HEK293 (cell line): ENCODE data around the gene MRPL4.
A peak's percentile ranks its signal among the peaks of the same experiment; 100 is the strongest.

Experiments used
- CTCF ChIA-PET: fragments of 350-600 bp; formaldehyde crosslinking; extraction: SDS; loops from one replicate; lab custom pipeline; 2021; ENCODE audit warnings: antibody characterized with exemption; lab: Yijun Ruan, JAX
- POLR2A ChIA-PET: fragments of 300-600 bp; formaldehyde crosslinking; extraction: SDS; loops from one replicate; lab custom pipeline; 2020; ENCODE audit warnings: antibody characterized with exemption, inconsistent platforms; lab: Yijun Ruan, JAX
- H3K27ac ChIP-seq: fragments of 200-500 bp; sonication (Bioruptor generic); 2 replicates; pipeline ENCODE4 v1.5.1; 2014; ENCODE audit warnings: low read depth, low read length, control low read depth, inconsistent platforms; ENCODE audit errors: extremely low read depth
- H3K36me3 ChIP-seq, 2 experiments: fragments of 200-500 bp in 1 of 2; sonication (Bioruptor generic) in 1 of 2; 1 replicate in 1 of 2; 2 replicates in 1 of 2; pipeline ENCODE4 v1.5.1; 2014 to 2017; ENCODE audit warnings: inconsistent platforms in 2 of 2, low read length in 2 of 2; ENCODE audit not compliant: control insufficient read depth in 2 of 2, insufficient read depth in 1 of 2
- H3K4me1 ChIP-seq: fragments of 200-500 bp; sonication (Bioruptor generic); 2 replicates; pipeline ENCODE4 v1.5.1; 2014; ENCODE audit warnings: mild to moderate bottlenecking, low read length, inconsistent platforms; ENCODE audit not compliant: control insufficient read depth, insufficient read depth
- H3K4me3 ChIP-seq: 2 replicates; pipeline ENCODE4 v1.5.1; 2011; ENCODE audit warnings: low read depth, mild to moderate bottlenecking, control low read depth, low read length, moderate library complexity
- H3K9me3 ChIP-seq: fragments of 200-500 bp; sonication (Bioruptor generic); 2 replicates; pipeline ENCODE4 v1.5.1; 2014; ENCODE audit warnings: low read depth, low read length, inconsistent platforms; ENCODE audit not compliant: control insufficient read depth, insufficient read depth
- EGR2 ChIP-seq: fragments of 450-650 bp; formaldehyde crosslinking; IDR thresholded peaks from 2 replicates; pipeline ENCODE4 v1.5.1; 2016; ENCODE audit warnings: low read depth, missing biosample characterization, missing genetic modification characterization
- GLI2 ChIP-seq: fragments of 450-650 bp; formaldehyde crosslinking; IDR thresholded peaks from 2 replicates; pipeline ENCODE4; 2017; ENCODE audit warnings: missing biosample characterization, missing genetic modification characterization, low read depth, borderline replicate concordance
- KLF10 ChIP-seq: fragments of 450-650 bp; IDR thresholded peaks from 2 replicates; pipeline ENCODE4 v1.5.1; 2018; ENCODE audit warnings: missing biosample characterization, mild to moderate bottlenecking, missing genetic modification characterization
- SCRT2 ChIP-seq: fragments of 450-650 bp; formaldehyde crosslinking; IDR thresholded peaks from 2 replicates; pipeline ENCODE4 v1.5.1; 2016; ENCODE audit warnings: missing biosample characterization, missing genetic modification characterization
- SP2 ChIP-seq: fragments of 450-650 bp; formaldehyde crosslinking; IDR thresholded peaks from 2 replicates; pipeline ENCODE4 v1.5.1; 2016; ENCODE audit warnings: missing biosample characterization, missing genetic modification characterization
- ZBTB48 ChIP-seq: fragments of 450-650 bp; formaldehyde crosslinking; IDR thresholded peaks from 2 replicates; pipeline ENCODE4 v1.5.1; 2016; ENCODE audit warnings: missing biosample characterization, missing genetic modification characterization
- ZBTB8A ChIP-seq: fragments of 450-650 bp; formaldehyde crosslinking; IDR thresholded peaks from 2 replicates; pipeline ENCODE4 v1.5.1; 2016; ENCODE audit warnings: missing biosample characterization, missing genetic modification characterization
- ZFHX2 ChIP-seq: fragments of 450-650 bp; formaldehyde crosslinking; conservative IDR thresholded peaks from 2 replicates; pipeline ENCODE4 v1.5.1; 2016; ENCODE audit warnings: missing biosample characterization, missing genetic modification characterization
- ZNF112 ChIP-seq: fragments of 450-650 bp; formaldehyde crosslinking; IDR thresholded peaks from 2 replicates; pipeline ENCODE4 v1.5.0; 2017; ENCODE audit warnings: missing biosample characterization, missing genetic modification characterization
- ZNF184 ChIP-seq: fragments of 450-650 bp; IDR thresholded peaks from 2 replicates; pipeline ENCODE4 v1.5.1; 2018; ENCODE audit warnings: missing biosample characterization, mild to moderate bottlenecking, missing genetic modification characterization
- ZNF221 ChIP-seq: fragments of 450-650 bp; formaldehyde crosslinking; IDR thresholded peaks from 2 replicates; pipeline ENCODE4 v1.5.1; 2017; ENCODE audit warnings: missing biosample characterization, missing genetic modification characterization, borderline replicate concordance
- ZNF23 ChIP-seq: fragments of 450-650 bp; formaldehyde crosslinking; IDR thresholded peaks from 2 replicates; pipeline ENCODE4 v1.5.1; 2016; ENCODE audit warnings: missing biosample characterization, missing genetic modification characterization, borderline replicate concordance
- ZNF280C ChIP-seq: fragments of 450-650 bp; formaldehyde crosslinking; IDR thresholded peaks from 2 replicates; pipeline ENCODE4 v1.5.1; 2016; ENCODE audit warnings: missing biosample characterization, missing genetic modification characterization
- ZNF311 ChIP-seq: fragments of 450-650 bp; formaldehyde crosslinking; IDR thresholded peaks from 2 replicates; pipeline ENCODE4 v1.5.1; 2017; ENCODE audit warnings: missing biosample characterization, missing genetic modification characterization, borderline replicate concordance
- ZNF324 ChIP-seq: fragments of 450-650 bp; formaldehyde crosslinking; IDR thresholded peaks from 2 replicates; pipeline ENCODE4 v1.5.1; 2016; ENCODE audit warnings: missing biosample characterization, missing genetic modification characterization
- ZNF354C ChIP-seq: fragments of 450-650 bp; formaldehyde crosslinking; IDR thresholded peaks from 2 replicates; pipeline ENCODE4 v1.5.1; 2016; ENCODE audit warnings: missing biosample characterization, missing genetic modification characterization, low read depth, borderline replicate concordance
- ZNF394 ChIP-seq: fragments of 450-650 bp; formaldehyde crosslinking; IDR thresholded peaks from 2 replicates; pipeline ENCODE4 v1.5.1; 2016; ENCODE audit warnings: missing biosample characterization, missing genetic modification characterization, mild to moderate bottlenecking, moderate library complexity, borderline replicate concordance
- ZNF404 ChIP-seq: fragments of 450-650 bp; formaldehyde crosslinking; IDR thresholded peaks from 2 replicates; pipeline ENCODE4 v1.5.1; 2017; ENCODE audit warnings: missing biosample characterization, missing genetic modification characterization
- ZNF423 ChIP-seq: fragments of 450-650 bp; formaldehyde crosslinking; IDR thresholded peaks from 2 replicates; pipeline ENCODE4 v1.5.1; 2016; ENCODE audit warnings: missing biosample characterization, missing genetic modification characterization
- ZNF529 ChIP-seq: fragments of 450-650 bp; formaldehyde crosslinking; IDR thresholded peaks from 2 replicates; pipeline ENCODE4 v1.5.1; 2017; ENCODE audit warnings: missing genetic modification characterization, missing biosample characterization; ENCODE audit not compliant: insufficient replicate concordance
- ZNF549 ChIP-seq: fragments of 450-650 bp; IDR thresholded peaks from 2 replicates; pipeline ENCODE4 v1.5.1; 2018; ENCODE audit warnings: missing biosample characterization, missing genetic modification characterization, mild to moderate bottlenecking, inconsistent platforms, moderate library complexity
- ZNF624 ChIP-seq: fragments of 450-650 bp; formaldehyde crosslinking; IDR thresholded peaks from 2 replicates; pipeline ENCODE4 v1.5.1; 2017; ENCODE audit warnings: missing biosample characterization, missing genetic modification characterization
- ZNF654 ChIP-seq: fragments of 450-650 bp; formaldehyde crosslinking; IDR thresholded peaks from 2 replicates; pipeline ENCODE4 v1.5.1; 2016; ENCODE audit warnings: low read depth, missing biosample characterization, missing genetic modification characterization
- ZNF658 ChIP-seq: fragments of 450-650 bp; formaldehyde crosslinking; IDR thresholded peaks from 2 replicates; pipeline ENCODE4; 2016; ENCODE audit warnings: missing biosample characterization, missing genetic modification characterization
- ZNF677 ChIP-seq: fragments of 450-650 bp; IDR thresholded peaks from 2 replicates; pipeline ENCODE4 v1.5.0; 2018; ENCODE audit warnings: missing biosample characterization, mild to moderate bottlenecking, missing genetic modification characterization, moderate library complexity
- ZNF776 ChIP-seq: fragments of 450-650 bp; formaldehyde crosslinking; IDR thresholded peaks from 2 replicates; pipeline ENCODE4 v1.5.0; 2017; ENCODE audit warnings: missing biosample characterization, missing genetic modification characterization, borderline replicate concordance
- ZNF837 ChIP-seq: fragments of 450-650 bp; formaldehyde crosslinking; IDR thresholded peaks from 2 replicates; pipeline ENCODE4 v1.5.1; 2016; ENCODE audit warnings: missing biosample characterization, missing genetic modification characterization
- ZXDB ChIP-seq: fragments of 450-650 bp; formaldehyde crosslinking; IDR thresholded peaks from 2 replicates; pipeline ENCODE4 v1.5.1; 2016; ENCODE audit warnings: missing biosample characterization, missing genetic modification characterization
- TF ChIP-seq, protein P1 (sequence below): fragments of 450-650 bp; formaldehyde crosslinking; IDR thresholded peaks from 2 replicates; pipeline ENCODE4 v1.5.1; 2016; ENCODE audit warnings: missing biosample characterization, missing genetic modification characterization

The MRPL4 gene

DNA sequence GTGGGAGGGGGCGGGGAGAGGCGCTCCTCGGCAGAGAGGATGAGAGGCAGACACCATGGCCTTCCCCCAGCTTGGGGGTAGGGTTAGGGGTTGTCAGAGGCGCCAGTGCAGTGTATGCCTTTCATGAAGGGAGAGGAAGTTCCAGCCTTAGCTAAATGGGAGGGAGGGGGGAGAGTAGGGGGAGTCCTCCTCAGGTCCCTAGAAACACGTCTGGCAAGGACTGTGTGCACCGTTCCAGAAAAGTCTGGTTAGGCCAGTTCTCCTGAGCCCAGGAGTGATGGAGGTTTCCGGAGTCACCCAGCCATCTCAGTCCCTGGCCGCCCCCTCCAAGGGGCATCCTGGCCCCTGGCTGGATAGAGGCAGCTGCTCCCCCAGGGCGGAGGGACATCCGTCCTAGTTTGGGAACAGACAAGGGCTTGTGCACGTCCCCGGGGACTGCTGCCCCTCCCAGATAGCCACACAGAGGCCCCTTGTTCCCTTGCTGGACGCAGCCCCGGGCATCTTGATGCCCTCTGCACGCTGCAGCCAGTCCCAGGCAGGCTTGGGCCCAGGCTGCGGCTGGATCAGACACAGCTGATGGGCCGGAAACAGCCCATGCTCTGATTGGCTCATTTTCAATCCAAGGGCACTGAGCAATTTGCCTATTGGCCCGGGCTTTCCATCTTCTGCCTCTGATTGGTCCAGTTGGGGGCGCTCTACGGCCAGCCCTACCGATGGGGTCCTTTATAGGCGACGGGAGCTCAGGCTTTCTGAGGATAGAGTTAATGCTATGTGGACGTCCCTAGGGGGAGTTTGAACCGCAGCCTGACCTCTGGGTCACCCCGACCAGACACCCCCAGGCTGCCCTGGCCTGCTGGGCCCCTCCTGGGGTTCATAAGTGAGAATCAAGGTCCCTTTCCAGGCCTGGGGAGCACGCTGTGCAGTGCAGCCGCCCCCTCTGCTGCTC lies 24.7 kb upstream of the MRPL4 start:
- CTCF ChIA-PET, result interaction anchor here (0.7 to 4.7 kb wide), 5 partner anchors 22 to 165 kb away, joined by 3 to 38 read pairs (median 3); no protein-coding TSS in a partner anchor
- Histone ChIP-seq H3K4me1 (no peaks in the 10 kb centered on the region), H3K27ac (no peak overlapping the region), H3K9me3 (no peaks in the 10 kb centered on the region), H3K4me3 (no peak overlapping the region)
- TF ChIP-seq EGR2, result no peak
- TF ChIP-seq SP2 (tag by site-specific recombination), result peak; percentile 24
- TF ChIP-seq, all 188 proteins: peak for 1
- H3K36me3 ChIP-seq, result peaks cover 0 to 9% of the 10 kb centered on the region in 2 experiments; a peak in 1 of 3 replicates
- POLR2A ChIA-PET, result interaction anchor here (0.6 to 1.8 kb wide), 4 partner anchors 23 to 116 kb away, joined by 3 to 8 read pairs (median 4); partner anchors contain the start of gene DNMT1

DNA sequence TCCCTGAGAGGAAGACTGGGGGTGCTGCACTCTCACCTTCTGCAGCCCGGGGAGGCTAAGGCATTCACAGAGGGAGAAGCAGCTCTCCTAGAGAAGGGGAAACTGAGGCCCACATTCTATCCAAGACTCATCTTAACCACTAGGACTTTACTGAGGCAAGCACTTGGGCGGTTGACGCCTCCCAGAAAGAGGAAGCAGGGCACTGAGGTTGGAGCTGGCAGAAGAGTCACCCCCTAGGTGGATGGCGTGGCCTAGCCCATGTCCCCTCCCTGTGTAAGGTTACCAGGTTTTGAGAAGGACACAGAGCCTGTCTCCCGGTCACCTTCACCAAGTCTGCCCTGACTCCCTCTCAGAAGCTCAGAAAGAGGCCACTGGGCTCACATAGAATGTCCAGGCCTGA lies 23.6 kb upstream of the MRPL4 start:
- H3K27ac ChIP-seq, result no peak overlapping the region
- no peaks in the 10 kb centered on the region for H3K4me1 ChIP-seq
- ChIA-PET POLR2A (interaction anchor here (1.8 kb wide), 1 partner anchor 33 kb away, joined by 8 read pairs; the partner anchor contains the start of gene DNMT1), CTCF (interaction anchor here (0.6 to 4.7 kb wide), 9 partner anchors 9 to 164 kb away, joined by 3 to 38 read pairs (median 4); no protein-coding TSS in a partner anchor)
- H3K9me3 ChIP-seq, result no peaks in the 10 kb centered on the region
- H3K4me3 ChIP-seq, result no peak overlapping the region
- H3K36me3 ChIP-seq, result peaks cover 0 to 9% of the 10 kb centered on the region in 2 experiments; a peak in 1 of 3 replicates
- TF ChIP-seq SCRT2 (tag by site-specific recombination), result no peak
- no peak for TF ChIP-seq KLF10
- TF ChIP-seq ZNF423 (tag by site-specific recombination), result no peak
- no peak for TF ChIP-seq ZNF280C (tag by site-specific recombination)
- TF ChIP-seq ZNF549, result no peak
- TF ChIP-seq ZNF404 (tag by site-specific recombination), result no peak
- TF ChIP-seq ZNF311 (tag by site-specific recombination), result no peak
- TF ChIP-seq ZNF776, result no peak
- TF ChIP-seq ZBTB8A (tag by site-specific recombination), result no peak
- TF ChIP-seq ZNF837 (tag by site-specific recombination), result no peak
- TF ChIP-seq GLI2, result no peak
- no peak for TF ChIP-seq ZBTB48

GRCh38 chr19:10228920-10229319 lies 23.1 kb upstream of the MRPL4 start:
- no peak overlapping the region for H3K27ac ChIP-seq
- no peaks in the 10 kb centered on the region for H3K4me1 ChIP-seq
- ChIA-PET POLR2A (interaction anchor here (1.8 kb wide), 1 partner anchor 34 kb away, joined by 8 read pairs; the partner anchor contains the start of gene DNMT1), CTCF (interaction anchor here (0.6 to 4.7 kb wide), 8 partner anchors 9 to 163 kb away, joined by 3 to 38 read pairs (median 3); no protein-coding TSS in a partner anchor)
- H3K36me3 ChIP-seq, result peaks cover 0 to 8% of the 10 kb centered on the region in 2 experiments; a peak in 1 of 3 replicates
- H3K4me3 ChIP-seq, result no peak overlapping the region
- no peaks in the 10 kb centered on the region for H3K9me3 ChIP-seq
- TF ChIP-seq, protein P1, sequence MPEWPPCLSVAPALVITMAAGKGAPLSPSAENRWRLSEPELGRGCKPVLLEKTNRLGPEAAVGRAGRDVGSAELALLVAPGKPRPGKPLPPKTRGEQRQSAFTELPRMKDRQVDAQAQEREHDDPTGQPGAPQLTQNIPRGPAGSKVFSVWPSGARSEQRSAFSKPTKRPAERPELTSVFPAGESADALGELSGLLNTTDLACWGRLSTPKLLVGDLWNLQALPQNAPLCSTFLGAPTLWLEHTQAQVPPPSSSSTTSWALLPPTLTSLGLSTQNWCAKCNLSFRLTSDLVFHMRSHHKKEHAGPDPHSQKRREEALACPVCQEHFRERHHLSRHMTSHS (tag by site-specific recombination), result no peak
- TF ChIP-seq ZNF112 (tag by site-specific recombination), result no peak
- TF ChIP-seq ZNF324 (tag by site-specific recombination), result no peak
- TF ChIP-seq ZNF654 (tag by site-specific recombination), result peak; percentile 36
- TF ChIP-seq EGR2, result peak; percentile 33; the same call in 1 of the 2 replicates
- no peak for TF ChIP-seq ZNF529 (tag by site-specific recombination)
- no peak for TF ChIP-seq ZNF658 (tag by site-specific recombination)
- peak; percentile 81 for TF ChIP-seq ZBTB48
- no peak for TF ChIP-seq ZNF23 (tag by site-specific recombination)
- TF ChIP-seq ZFHX2 (tag by site-specific recombination), result peak; percentile 66; the same call in 1 of the 2 replicates
- no peak for TF ChIP-seq ZNF184 (tag by site-specific recombination)
- no peak for TF ChIP-seq ZNF394
- TF ChIP-seq ZXDB (tag by site-specific recombination), result peak; percentile 48; the same call in 1 of the 2 replicates
- no peak for TF ChIP-seq ZNF221 (tag by site-specific recombination)
- no peak for TF ChIP-seq ZNF624 (tag by site-specific recombination)
- no peak for TF ChIP-seq ZBTB8A (tag by site-specific recombination)
- TF ChIP-seq ZNF354C (tag by site-specific recombination), result no peak
- peak; percentile 76 for TF ChIP-seq ZNF677
